Lower leg skin (tissue), 4 donors: ENCODE results near the gene RYR2. TPM values are rescaled to one million over a fixed set of nuclear protein-coding genes. Genes with fewer than 3 reads are reported as not detected.
"Not testable (repeated sequence)": the region's sequence is repeated elsewhere in the genome, so short reads cannot be mapped to it uniquely, and the experiment has no call there.

Source experiments
- DNase-seq, 2 donors: peaks; one replicate each; pipeline ENCODE4 v3.0.0-alpha.2; 2019; ENCODE audit warnings: low spot score in 2 of 2
- H3K4me3 ChIP-seq: fragments of 200-600 bp; sonication (generic); 2 replicates; pipeline ENCODE4 v1.5.1; 2017; ENCODE audit warnings: mild to moderate bottlenecking, low read depth; ENCODE audit not compliant: poor library complexity, severe bottlenecking
- CTCF ChIP-seq, 3 donors: fragments of 450-650 bp; IDR thresholded peaks; one replicate each; pipeline ENCODE4 v1.5.1; 2016; ENCODE audit warnings: antibody characterized with exemption in 3 of 3, mild to moderate bottlenecking in 3 of 3, moderate library complexity in 2 of 3
- POLR2A ChIP-seq, 2 donors: fragments of 450-650 bp; IDR thresholded peaks; one replicate each; pipeline ENCODE4 v1.6.1; 2016 to 2017; ENCODE audit warnings: antibody characterized with exemption in 2 of 2, mild to moderate bottlenecking in 1 of 2, moderate library complexity in 1 of 2
- WGBS, 2 donors: methylation state at CpG; one replicate each; pipeline ENCODE4 v1.1.5; 2018; 5-methylcytosine and 5-hydroxymethylcytosine counted together
- intact Hi-C: fragments of 100-400 bp; cut with DNase I; formaldehyde crosslinking; loops from one replicate; pipeline ENCODE4 v1.15.0; 2023; ENCODE audit warnings: low total_unique reads
- total RNA-seq, 4 donors: library from RNA; depleted of rRNA; stranded (reverse); fragments of >200 nt; gene quantifications; one replicate each; pipeline ENCODE4 v1.1.0, GENCODE V29; 2016

The RYR2 gene
- total RNA-seq, 4 donors from 2014 or later, result 0.19 to 0.97 (median 0.66) TPM

GRCh38 chr1:237812061-237812460, 770.1 kb downstream of the RYR2 start:
- no peak for TF ChIP-seq POLR2A (IDR thresholded peaks at IDR 0.05)
- TF ChIP-seq CTCF (IDR thresholded peaks at IDR 0.05), result no peak
- 53 to 62% methylated on average over 2 of the region's 2 CpGs for WGBS, 2 donors
- intact Hi-C loops, result no loop called here

GRCh38 chr1:237814319-237814924, 772.4 kb downstream of the RYR2 start:
- intact Hi-C loops, result no loop called here
- H3K4me3 ChIP-seq, result no peak overlapping the region
- no peak for DNase-seq
- 42 to 48% methylated on average over 5 of the region's 5 CpGs for WGBS, 2 donors
- TF ChIP-seq POLR2A (IDR thresholded peaks at IDR 0.05), result no peak
- no peak for TF ChIP-seq CTCF (IDR thresholded peaks at IDR 0.05)

More at GRCh38 chr1:237812061-237812460, 770.1 kb downstream of the RYR2 start:
- no peak overlapping the region for H3K4me3 ChIP-seq
- no peak for DNase-seq

- intact Hi-C loops, result no loop called here
- no peak for TF ChIP-seq POLR2A (IDR thresholded peaks at IDR 0.05)
- TF ChIP-seq CTCF (IDR thresholded peaks at IDR 0.05), result no peak
- 29 to 50% methylated on average over 1 of the region's 1 CpG for WGBS, 2 donors
These were observed 775.3 kb downstream of the RYR2 start for GRCh38 chr1:237817277-237817676.

GRCh38 chr1:237820634-237821033, 778.6 kb downstream of the RYR2 start:
- intact Hi-C loops, DNase-seq, H3K4me3 ChIP-seq: not testable (repeated sequence)
- 88 to 96% methylated on average over 6 to 9 of the region's 9 CpGs for WGBS, 2 donors

More at GRCh38 chr1:237817277-237817676, 775.3 kb downstream of the RYR2 start:
- DNase-seq, result no peak
- H3K4me3 ChIP-seq, result no peak overlapping the region

GRCh38 chr1:237832858-237833257, 790.9 kb downstream of the RYR2 start:
- intact Hi-C loops, result no loop called here
- no peak for DNase-seq
- no peak for TF ChIP-seq POLR2A (IDR thresholded peaks at IDR 0.05)
- TF ChIP-seq CTCF (IDR thresholded peaks at IDR 0.05), result no peak
- no peak overlapping the region for H3K4me3 ChIP-seq
- WGBS, 2 donors, result 67 to 69% methylated on average over 7 of the region's 7 CpGs

- H3K4me3 ChIP-seq, result no peak overlapping the region
- 83 to 84% methylated on average over 3 of the region's 3 CpGs for WGBS, 2 donors
- no peak for DNase-seq
- intact Hi-C loops, result no loop called here
- TF ChIP-seq CTCF (IDR thresholded peaks at IDR 0.05) (no peak), POLR2A (IDR thresholded peaks at IDR 0.05) (no peak)
These were observed 792.1 kb downstream of the RYR2 start for GRCh38 chr1:237834048-237834447.
